Measurements from ENCODE around the gene LDB2.
A peak's percentile ranks its signal among the peaks of the same experiment; 100 is the strongest.

LDB2 gene

DNA sequence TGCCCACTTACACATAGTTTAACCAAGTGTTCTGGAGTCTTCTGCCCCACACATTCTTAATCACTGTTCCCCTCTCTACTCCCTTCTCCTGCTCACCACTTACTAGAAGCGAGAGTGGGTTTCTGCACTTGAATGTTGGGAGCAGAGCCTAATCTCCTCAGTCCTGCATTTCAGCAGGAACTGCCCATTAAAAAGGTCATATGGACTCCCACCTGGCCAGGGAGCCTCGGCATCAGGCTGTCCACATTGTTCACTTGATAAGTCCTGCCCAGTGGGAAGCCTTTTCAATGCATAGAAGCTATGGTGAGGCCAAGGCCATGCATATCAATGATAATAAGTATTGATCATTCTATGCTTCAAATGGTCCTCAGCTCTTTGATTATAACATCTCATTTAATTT, 144.3 kb downstream of the LDB2 start:
- DNase-seq: no peak

DNA sequence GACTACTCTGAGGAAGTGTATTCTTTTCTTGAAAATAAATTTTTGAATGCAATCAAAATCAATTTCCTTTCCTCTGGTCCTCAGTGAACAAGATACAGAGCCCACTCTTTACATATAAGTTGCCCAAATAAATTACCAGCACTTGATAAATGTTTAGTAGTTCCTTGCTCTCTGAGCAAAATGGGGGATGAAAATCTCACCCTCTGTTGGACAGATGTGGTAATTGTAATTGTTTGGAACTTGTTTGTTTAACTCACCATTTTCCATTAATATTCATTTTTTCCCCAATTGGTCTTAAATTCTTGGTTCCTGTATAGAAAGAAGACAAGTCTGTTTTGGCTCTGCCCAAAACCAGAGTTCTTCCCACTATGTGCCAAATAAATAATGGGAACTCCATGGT, 146.3 kb downstream of the LDB2 start:
- no peak for DNase-seq

DNA sequence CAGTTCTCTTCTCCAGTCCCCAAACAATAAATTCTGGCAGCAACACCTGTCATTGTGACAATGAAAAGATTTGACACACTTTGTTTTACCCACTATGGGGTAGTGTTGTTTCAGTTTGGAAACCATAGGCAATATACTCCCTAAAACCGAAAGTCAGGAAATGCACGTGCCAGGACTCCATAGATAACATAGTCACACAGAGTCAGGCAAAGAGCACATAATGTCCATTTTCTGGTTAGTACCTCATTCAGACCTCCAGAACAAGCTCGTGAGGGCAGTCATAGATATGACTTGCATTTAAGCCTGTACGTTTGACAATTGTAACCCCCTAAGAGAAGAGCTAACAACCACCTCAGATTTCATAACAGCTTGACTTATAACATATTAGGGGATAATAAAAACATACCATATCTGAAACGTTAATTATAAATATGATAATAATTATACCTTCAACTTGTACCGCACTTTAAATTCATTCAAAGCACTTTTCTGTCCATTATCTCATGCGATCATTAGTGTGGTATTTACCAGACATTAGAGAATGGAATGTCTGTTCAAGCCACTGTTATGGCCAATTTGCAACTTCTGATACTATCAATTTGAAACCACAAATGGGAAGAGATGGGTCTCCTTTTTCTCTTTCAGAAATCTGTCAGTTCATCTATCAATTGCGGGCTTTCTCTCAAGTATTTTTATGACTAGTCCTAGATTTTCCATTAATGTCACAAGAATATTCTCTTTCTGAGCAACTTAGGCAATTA, 147.4 kb downstream of the LDB2 start:
- DNase-seq: no peak

DNA sequence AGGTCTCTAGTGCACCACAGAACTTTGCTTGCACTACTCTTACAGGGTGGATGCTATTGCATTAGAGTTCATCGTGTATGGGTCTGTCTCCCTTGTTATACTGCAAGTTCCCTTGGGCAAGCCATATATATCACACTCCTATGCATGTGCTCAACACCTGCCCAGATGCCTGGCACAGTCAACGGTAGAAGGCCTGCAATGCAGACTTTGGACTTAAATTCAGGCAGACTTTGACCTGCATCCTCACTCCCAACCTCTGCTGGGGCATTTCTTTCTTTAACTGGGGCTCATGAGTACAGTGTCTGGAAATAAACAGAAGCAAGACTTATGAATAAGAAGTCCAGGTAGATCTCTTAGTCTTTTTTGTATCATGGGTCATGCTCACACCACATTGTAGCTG, 148.2 kb downstream of the LDB2 start:
- no peak for DNase-seq

DNA sequence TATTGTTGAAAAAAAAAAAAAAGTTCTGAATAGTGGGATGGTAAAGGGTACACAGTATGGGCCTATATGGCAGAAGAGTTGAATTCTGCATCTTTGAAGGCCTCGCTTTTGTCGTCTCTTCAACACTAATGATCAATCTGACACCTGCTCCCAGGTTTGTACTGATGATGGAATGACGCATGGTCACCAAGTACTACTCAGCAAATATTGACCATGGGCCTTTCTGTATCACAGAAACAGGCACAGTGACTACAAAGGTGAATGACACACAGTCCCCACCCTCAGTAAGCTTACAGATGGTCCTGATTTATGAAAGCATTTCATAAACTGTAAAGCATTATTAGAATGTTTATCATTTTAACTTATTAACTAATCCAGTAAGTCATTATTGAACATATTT, 152.6 kb downstream of the LDB2 start:
- no peak for DNase-seq

DNA sequence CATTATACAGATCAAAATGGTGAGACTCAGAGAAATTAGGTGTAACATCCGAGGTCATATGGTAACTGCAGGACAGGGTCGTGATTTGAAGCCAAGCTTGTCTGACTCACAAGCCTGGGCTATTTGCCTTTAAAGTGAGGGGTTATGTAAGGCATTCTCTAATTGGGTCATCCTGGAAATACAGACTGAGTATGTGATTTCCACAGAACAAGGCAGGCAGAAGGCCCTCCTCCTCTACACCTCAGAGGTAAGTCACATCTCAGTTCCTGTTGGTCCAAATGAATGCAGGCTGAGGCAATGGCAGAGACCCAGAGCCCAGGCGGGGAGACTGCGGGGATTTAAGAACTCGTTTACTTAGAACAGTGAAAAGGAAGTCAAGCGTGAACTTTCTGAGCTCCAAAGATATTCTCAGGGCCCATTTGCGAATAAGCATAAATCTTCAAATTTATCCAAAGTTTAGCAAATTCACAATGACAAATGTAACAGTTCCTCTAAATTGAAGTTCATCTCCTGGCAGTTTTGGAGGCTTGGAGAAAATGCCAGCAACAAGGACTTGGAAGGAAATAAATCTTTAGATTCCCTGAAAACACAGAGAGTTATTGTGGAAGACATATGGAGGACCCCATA, 153.3 kb downstream of the LDB2 start:
- peak in 1 of 14 donors; percentile 11 for DNase-seq

DNA sequence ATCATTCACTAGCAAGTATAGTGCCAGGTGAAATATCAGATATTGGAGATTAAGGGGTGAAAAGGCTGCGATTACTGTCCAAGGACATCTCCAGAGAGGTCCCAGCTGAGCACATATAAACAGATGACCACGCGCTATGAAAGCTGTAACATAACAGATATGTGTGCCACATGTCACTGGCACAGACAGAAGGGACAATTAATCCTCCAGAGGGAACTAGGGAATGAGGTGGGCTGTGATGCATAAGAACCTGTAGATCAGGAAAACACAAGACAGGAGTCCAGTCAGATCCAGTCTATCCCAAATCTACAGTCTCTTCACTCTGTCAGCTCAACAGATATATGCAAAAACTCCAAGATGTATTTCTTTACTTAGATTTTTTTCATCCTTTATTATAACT, 157.2 kb downstream of the LDB2 start:
- DNase-seq: no peak

DNA sequence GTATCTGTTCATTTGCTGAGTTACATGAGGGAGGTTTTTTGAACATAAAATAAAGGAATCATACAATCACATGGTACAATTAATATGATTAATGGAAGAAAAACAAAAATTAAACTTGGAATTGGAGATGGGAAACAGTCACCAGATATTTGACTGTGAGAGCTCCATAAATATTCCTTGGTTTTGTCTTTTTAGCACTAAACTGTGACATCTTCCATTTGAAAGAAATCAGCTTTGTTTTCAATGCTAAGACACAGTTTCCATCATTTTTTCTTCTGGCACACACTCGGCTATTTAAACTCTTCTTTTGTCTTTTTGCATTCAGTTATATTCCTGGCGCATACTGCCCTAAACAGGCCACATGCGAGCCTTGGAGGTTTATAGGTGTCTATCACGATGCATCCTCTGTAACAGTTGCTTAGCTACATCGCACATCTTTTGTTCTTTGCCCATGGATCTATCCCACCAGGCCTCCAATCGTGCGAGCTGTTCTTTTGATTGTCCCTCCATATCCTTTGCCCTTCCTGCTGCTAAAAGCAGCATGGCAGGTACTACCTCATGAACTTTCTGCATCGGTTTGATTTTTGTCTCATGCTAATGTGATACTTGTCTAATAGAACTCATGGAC, 158.3 kb downstream of the LDB2 start:
- DNase-seq: no peak

DNA sequence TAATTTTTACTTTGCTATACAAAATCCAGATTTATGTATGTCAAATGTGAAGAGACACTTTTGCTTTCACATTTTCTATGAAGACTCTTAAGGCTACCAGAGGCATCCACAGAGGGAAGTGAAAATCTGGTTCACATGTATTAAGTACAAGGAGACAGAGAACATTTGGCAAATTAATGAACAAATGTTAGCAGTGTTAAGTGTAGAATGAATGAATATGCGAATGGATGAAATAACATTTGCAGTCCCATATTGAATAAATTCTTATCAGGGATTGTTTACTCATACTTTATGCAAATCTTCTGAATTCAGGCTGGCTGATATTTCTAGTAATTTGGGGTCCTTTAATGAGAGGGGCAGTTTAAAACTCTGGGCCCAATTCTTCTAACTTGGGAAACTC, 159.9 kb downstream of the LDB2 start:
- no peak for DNase-seq

DNA sequence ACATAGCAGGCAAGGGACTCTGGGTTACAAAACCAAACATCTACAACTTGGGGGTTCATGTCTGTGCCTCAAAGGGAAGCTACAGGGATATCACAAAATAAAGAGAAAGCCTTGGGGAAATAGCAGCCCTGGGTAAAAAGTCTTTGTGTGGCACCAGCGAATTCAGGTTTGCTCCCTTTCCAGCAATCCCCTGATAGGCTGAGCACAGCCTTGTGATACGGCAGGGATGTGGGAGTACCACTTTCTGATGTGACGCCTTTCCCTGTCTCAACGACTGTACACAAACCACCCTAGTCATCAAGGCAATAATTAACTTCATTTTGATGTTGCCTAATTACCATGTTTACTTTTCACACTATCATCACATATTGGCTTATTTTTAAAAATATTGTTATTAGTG, 164.9 kb downstream of the LDB2 start:
- DNase-seq: no peak

DNA sequence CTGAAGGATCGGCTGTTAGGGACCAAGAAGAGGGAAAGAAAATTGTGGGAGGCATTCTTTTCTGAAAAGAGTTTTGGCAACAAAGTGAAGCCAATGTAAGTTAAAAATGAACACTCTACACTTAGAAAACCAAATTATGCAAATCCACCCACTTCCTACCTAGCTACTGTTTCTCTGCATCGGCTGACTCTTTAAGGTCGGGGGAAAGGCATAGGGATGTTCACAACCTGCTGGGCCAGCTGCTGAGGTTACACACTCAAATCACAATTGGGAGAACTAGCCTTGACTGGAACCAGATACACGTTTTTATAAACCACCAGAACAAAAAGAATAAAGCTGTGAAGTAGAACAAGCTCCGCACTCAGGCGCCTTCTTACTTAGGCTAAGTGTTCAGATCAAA, 165.7 kb downstream of the LDB2 start:
- no peak for DNase-seq

DNA sequence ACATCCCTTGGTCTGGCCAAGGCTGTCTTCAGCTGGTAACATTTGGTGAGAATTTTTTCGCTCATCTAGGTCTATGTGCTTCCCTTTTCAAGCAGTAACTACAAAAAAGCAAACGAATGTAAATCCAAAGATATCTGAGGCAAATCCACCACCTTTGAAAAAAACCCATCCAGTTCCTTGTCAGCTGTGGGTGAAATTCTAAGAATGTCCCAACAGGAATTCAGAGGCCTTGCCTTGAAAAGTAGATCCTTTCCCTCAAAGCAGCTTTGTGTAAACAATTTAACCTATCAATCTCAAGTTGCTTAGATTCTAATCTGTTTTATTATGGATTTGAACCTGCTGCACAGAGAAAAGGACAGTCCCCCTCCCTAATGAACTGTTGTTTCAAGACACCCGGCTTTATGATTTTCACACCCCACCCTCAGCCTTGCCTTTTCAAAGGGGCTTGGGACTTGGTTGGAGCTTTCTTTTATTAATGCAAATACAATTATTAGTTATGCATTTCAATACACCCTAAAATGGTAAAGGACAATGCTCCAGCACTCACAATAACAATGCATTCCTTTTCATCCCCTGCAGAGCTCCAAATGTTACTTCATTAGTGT, 166.6 kb downstream of the LDB2 start:
- DNase-seq: no peak

DNA sequence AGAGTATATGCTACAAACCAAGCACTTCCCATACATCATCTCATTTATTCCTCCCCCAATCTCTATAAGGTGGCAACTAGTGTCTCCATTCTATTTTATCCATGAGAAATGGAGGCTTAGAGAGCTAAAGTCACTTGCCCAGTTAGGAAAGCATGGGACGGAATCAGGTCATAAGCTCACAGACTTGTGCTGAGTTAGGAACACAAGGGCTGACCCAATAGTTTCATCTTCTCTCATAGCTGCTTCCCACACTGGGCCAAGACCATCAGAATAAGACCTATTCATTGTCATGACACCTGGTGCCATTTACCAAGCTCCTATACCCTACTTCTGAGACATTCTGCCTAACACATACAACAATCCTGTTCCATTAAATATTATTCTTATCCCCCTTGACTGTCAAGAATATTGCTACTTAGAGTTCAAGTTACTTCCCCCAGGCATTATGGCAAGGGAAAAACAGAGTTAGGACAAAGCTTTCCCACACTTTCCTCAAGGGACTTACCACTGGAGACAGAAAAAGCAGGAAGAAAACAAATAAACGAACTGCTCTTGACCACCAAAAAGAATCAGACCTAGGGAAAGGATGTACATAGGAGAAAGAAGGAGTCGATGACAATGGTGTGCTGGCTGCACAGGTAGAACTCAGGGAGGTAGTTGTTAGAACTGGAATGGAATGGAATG, 167.8 kb downstream of the LDB2 start:
- DNase-seq: no peak

DNA sequence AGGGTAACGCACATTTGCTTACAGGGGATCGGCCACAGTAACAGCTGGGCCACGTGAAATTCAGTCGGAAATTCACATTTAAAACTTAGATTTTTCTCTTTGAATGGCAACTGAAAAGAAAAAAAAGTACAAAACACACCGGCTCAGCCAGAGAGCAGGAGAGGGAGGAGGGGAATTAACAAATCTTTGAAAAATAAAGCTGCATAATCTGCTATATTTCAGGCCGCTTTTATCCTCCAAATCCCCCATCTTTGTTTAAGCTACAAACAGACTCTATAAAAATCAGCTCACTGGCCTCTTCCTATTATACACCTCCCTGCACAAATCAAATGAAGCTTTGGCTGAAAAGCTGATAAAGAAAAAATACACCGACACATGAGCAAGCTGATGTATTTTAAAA, 169.1 kb downstream of the LDB2 start:
- no peak for DNase-seq

DNA sequence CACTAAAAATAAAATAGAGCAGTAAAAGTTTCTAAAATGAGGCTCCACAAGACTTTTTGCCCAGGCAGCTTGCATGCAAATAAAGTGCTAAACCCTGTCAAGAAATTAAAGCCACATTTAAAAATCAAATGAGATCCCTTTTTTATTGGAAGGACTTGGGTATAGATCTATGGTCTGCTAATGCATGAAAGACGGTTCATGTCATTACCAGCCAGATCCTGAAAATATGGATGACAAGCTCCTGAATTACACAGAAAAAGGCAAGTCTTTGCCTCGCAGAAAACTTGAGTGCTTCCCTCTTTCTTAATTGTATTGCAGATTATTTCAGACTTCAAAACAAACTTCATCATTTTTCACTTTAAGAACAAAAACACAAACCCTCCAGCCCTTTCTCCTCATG, 169.6 kb downstream of the LDB2 start:
- no peak for DNase-seq

DNA sequence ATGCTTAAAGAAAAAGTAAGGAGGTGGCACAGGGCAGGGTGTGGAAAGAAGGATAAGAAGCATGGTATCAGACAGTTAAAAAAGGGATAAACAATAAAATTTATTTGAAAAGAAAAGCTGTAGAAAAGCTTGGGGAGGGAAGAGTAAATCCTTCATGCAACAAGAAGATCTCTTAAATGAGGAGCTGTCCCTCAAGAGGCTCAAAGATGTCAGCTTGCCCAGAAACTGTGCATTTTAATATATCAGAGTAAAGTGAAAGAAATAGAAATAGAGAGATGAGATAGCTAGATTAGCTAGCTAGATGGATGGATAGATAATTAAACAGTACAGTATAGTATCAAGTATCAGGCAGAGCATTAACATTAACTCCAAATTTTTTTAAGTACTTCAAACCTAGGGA, 170.3 kb downstream of the LDB2 start:
- no peak for DNase-seq

DNA sequence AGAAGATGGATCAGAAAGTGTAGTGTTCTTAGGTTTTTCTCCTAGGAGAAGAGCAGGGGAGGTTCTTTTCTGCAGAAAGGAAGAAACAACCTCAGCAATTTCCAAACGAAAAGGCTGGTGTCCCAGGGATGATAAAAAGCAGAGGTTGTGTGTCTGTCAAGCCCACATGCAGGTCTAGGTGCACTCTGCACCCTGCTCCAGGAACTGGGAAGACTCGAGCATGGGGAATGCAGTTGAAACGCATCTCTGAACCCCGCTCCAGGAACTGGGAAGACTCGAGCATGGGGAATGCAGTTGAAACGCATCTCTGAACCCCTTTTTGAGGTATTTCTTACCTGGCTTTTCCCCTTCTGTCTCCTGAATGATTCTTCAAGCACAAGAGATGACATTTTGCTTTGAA, 171.2 kb downstream of the LDB2 start:
- no peak for DNase-seq

DNA sequence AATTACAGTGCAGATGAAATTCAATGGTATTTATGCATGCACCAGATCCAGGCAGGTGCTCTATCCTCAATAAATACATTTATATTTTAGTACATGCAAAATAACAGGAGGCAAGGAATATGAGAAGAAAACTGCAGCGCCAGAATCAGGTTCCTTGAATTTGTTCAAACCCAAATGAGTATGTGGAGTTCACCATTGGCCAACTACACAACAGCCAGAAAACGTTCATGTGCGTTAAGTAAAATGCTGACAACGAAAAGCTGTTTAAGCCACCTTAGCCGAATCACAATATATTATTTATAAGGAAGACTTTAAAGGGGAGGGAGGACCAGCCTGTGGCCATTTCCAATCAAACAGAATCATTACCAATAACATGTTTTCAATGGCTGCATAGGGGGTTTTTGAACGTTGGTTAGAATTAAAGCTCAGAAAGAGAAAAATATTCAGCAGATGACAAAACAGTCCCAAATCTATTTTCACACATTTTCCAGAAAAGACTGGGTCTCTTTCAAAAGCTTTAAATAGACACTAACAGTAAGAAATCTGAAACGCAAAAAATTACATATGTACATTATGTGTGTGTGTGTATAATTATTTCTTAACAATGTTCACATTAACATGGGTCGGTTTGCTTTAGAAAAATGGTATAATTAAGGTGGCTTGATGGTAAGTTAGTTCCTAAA, 171.9 kb downstream of the LDB2 start:
- DNase-seq: no peak

DNA sequence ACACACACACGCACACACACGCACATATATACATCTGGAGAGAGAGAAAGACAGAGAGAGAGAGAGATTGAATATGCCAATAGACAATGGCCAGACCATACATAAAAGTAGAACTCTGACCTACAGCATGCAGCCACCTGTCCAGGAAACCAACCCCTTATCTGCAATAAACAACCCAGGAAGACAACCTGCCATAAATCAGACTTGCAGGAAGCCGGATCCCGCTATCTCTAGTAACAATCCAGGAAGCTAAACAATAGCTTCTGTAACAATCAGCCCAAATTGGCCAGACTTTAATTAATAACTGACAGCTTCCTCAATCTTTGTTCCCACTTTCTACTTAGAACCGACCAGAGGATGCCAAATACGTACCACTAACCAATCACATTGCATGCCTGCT, 173.2 kb downstream of the LDB2 start:
- DNase-seq: no peak

DNA sequence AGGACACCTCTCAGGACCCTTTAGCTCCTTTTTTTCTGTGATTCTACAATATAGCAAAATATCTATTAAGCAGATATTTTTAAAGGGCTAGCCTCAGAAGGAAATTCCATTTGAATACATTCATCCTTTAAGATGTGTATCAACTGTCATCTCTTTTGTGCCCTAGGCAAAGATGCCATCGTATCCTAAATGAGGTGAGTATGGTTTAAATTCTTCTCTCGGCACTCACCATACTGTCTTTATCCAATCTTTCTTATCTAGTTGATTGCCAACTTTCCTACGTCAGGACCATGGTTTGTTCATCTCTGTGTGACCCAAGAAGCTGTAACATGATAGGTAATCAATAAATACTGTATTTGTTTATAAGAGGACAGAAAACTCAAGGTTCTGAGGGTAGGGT, 176.0 kb downstream of the LDB2 start:
- DNase-seq: no peak

DNA sequence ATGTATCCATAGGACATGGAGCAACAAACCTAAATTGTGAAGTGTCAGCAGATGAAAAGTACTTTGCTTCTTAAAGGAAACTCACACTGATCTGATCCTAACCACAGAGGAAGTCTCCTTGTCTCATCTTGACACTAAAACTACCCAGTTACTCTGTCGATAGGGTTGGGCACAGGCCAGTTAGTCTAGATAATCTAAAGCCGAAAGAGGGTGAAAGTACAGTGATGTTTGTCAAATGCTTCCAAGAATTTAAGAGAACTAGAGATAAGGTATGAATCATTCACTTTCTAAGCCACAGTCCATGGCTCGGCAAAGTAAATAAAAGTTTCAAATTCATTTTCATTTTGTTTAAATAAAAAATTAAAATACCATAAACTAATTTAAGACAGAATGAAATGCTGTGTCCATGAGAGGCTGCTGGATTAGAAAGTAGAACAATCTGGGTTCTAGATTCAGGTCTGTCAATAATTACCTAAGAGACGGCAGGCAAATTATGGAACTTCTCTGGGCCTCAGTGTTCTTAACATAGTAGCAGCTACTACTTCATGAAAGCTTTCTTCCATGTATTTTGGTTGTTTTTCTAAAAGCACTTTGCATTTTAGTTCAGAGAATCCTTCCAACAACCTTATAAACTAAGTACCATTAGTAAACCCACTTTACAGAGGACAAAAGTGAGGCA, 176.7 kb downstream of the LDB2 start:
- DNase-seq: no peak

DNA sequence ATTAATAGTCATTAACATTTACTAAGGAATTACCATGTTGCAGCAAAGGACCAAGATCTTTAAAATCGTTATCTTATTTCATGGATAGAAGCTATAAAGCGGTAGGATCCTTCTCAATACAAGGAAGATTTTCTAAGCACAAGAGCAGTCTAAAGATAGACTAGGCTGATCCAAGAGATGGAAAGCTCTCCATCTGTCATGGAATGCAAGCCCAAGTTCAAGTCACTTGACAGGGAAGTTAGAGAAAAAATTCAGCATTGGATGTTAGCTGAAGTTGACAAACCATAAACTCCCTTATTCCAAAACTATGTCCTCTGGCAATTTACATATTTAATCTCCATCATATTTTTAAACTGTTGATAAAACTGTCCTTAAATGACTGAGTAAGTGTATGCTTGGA, 177.7 kb downstream of the LDB2 start:
- DNase-seq: no peak
